Mesenchymal stem cell (in vitro differentiated cells and primary cell): ENCODE data around the gene CRTC3.
"Not testable (repeated sequence)": the region's sequence is repeated elsewhere in the genome, so short reads cannot be mapped to it uniquely, and the experiment has no call there.

Source experiments
- DNase-seq: peaks from one replicate; pipeline ENCODE4 v3.0.0-alpha.2; 2013
- H2AFZ ChIP-seq: one replicate; pipeline ENCODE4 v1.6.1; 2013; ENCODE audit warnings: low read depth, mild to moderate bottlenecking, control low read depth, inconsistent platforms, low read length, moderate library complexity
- H2AK5ac ChIP-seq: 2 replicates; pipeline ENCODE4 v1.6.1; 2013; ENCODE audit warnings: low read length, moderate library complexity, mild to moderate bottlenecking, inconsistent platforms; ENCODE audit not compliant: severe bottlenecking
- H2BK120ac ChIP-seq: one replicate; pipeline ENCODE4 v1.6.1; 2013; ENCODE audit warnings: low read depth, mild to moderate bottlenecking, inconsistent platforms, low read length, moderate library complexity
- H2BK12ac ChIP-seq, 2 experiments: one replicate each; pipeline ENCODE4 v1.6.1; 2013; ENCODE audit warnings: inconsistent platforms in 2 of 2, low read length in 2 of 2, mild to moderate bottlenecking in 2 of 2, moderate library complexity in 2 of 2, control low read depth in 1 of 2
- H2BK15ac ChIP-seq: one replicate; pipeline ENCODE4 v1.6.1; 2013; ENCODE audit warnings: mild to moderate bottlenecking, low read depth, inconsistent platforms; ENCODE audit not compliant: poor library complexity, severe bottlenecking
- H2BK5ac ChIP-seq: 2 replicates; pipeline ENCODE4 v1.6.1; 2013; ENCODE audit warnings: low read depth, mild to moderate bottlenecking, low read length, control low read depth, inconsistent platforms; ENCODE audit not compliant: poor library complexity, severe bottlenecking
- H3K14ac ChIP-seq, 2 experiments: one replicate each; pipeline ENCODE4 v1.6.1; 2013; ENCODE audit warnings: inconsistent platforms in 2 of 2, low read length in 2 of 2, control low read depth in 1 of 2, mild to moderate bottlenecking in 1 of 2, moderate library complexity in 1 of 2
- H3K18ac ChIP-seq, 2 experiments: one replicate each; pipeline ENCODE4 v1.6.1; 2013; ENCODE audit warnings: inconsistent platforms in 2 of 2, low read length in 2 of 2, control low read depth in 1 of 2, low read depth in 1 of 2, mild to moderate bottlenecking in 1 of 2
- H3K23ac ChIP-seq, 2 experiments: one replicate each; pipeline ENCODE4 v1.6.1; 2013; ENCODE audit warnings: inconsistent platforms in 2 of 2, low read length in 2 of 2, mild to moderate bottlenecking in 2 of 2, moderate library complexity in 2 of 2, control low read depth in 1 of 2
- H3K27ac ChIP-seq: 2 replicates; pipeline ENCODE4 v1.5.1; 2013; ENCODE audit warnings: mild to moderate bottlenecking, moderate library complexity, low read length, control low read depth, inconsistent platforms; ENCODE audit not compliant: poor library complexity, severe bottlenecking
- H3K27me3 ChIP-seq, 2 experiments: 2 replicates each; pipeline versions ENCODE4 v1.6.1 to v1.7.0; 2013; ENCODE audit warnings: low read length in 2 of 2, mild to moderate bottlenecking in 2 of 2, moderate library complexity in 2 of 2, control low read depth in 1 of 2, inconsistent platforms in 1 of 2; ENCODE audit not compliant: control insufficient read depth in 1 of 2, insufficient read depth in 1 of 2
- H3K36me3 ChIP-seq, 2 experiments: 2 replicates each; pipeline versions ENCODE4 v1.6.1 to v1.7.0; 2013; ENCODE audit warnings: low read length in 2 of 2, control low read depth in 1 of 2, inconsistent platforms in 1 of 2, low read depth in 1 of 2, mild to moderate bottlenecking in 1 of 2; ENCODE audit not compliant: insufficient read depth in 2 of 2, control insufficient read depth in 1 of 2
- H3K4ac ChIP-seq, 2 experiments: one replicate each; pipeline ENCODE4 v1.6.1; 2013; ENCODE audit warnings: inconsistent platforms in 2 of 2, low read length in 2 of 2, mild to moderate bottlenecking in 2 of 2, moderate library complexity in 2 of 2, control low read depth in 1 of 2, low read depth in 1 of 2
- H3K4me1 ChIP-seq: 2 replicates; pipeline ENCODE4 v1.6.1; 2013; ENCODE audit warnings: low read depth, low read length, control low read depth; ENCODE audit not compliant: control insufficient read depth, insufficient read depth
- H3K4me2 ChIP-seq: 2 replicates; pipeline ENCODE4 v1.6.1; 2013; ENCODE audit warnings: low read length, mild to moderate bottlenecking, inconsistent platforms; ENCODE audit not compliant: poor library complexity, severe bottlenecking
- H3K4me3 ChIP-seq, 2 experiments: 2 replicates each; pipeline versions ENCODE4 v1.5.1 to v1.7.0; 2013; ENCODE audit warnings: low read length in 2 of 2, mild to moderate bottlenecking in 2 of 2, control low read depth in 1 of 2, low read depth in 1 of 2; ENCODE audit not compliant: insufficient read depth in 1 of 2
- H3K79me1 ChIP-seq: replicated peaks from 2 replicates; pipeline ENCODE4 v1.6.1; 2013; ENCODE audit warnings: mild to moderate bottlenecking, control low read depth, low read length, inconsistent platforms; ENCODE audit not compliant: poor library complexity, severe bottlenecking
- H3K9ac ChIP-seq: 2 replicates; pipeline ENCODE4 v1.7.0; 2013; ENCODE audit warnings: mild to moderate bottlenecking, low read length, moderate library complexity
- H3K9me3 ChIP-seq: 2 replicates; pipeline ENCODE4 v1.7.0; 2013; ENCODE audit warnings: mild to moderate bottlenecking, low read length; ENCODE audit not compliant: control insufficient read depth
- H4K8ac ChIP-seq: one replicate; pipeline ENCODE4 v1.6.1; 2013; ENCODE audit warnings: inconsistent platforms, mild to moderate bottlenecking, low read length, moderate library complexity
- H4K91ac ChIP-seq: one replicate; pipeline ENCODE4 v1.6.1; 2013; ENCODE audit warnings: mild to moderate bottlenecking, low read length, inconsistent platforms
- WGBS: methylation state at CpG from one replicate; pipeline ENCODE4 v1.1.7; 2013; ENCODE audit warnings: mixed read lengths; 5-methylcytosine and 5-hydroxymethylcytosine counted together

Gene CRTC3

DNA sequence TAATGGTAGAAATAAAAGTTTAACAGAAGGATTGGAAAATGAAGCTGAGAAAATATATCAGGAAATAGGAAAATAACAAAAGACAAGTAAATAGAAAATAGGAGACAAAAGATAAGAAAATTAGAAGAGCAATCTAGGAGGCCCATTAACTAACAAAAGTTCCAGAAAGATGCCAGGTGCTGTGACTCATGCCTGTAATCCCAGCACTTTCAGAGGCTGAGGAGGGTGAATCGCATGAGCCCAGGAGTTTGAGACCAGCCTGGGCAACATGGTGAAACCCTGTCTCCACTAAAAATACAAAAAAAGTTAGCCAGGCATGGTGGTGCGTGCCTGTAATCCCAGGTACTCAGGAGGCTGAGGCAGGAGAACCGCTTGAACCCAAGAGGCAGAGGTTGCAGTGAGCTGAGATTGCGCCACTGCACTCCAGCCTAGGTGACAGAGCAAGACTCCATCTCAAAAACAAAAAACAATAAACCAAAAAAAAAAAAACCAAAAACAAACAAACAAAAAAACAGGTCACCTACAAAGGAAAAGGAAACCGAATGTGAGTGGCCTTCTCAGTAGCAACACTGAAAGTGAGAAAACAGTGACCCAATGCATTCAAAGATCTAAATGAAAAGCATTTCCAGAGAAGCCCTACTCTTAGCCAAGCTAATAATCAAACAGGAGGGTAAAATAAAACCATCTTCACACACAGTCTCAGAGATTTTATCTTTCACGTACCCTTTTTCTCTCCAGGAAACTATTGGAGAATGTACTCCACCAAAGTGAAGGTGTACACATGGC is 5.5 kb upstream of the CRTC3 start:
- H3K9me3 ChIP-seq, H2AFZ ChIP-seq, H3K4me3 ChIP-seq, H3K9ac ChIP-seq, H2BK15ac ChIP-seq, H2BK5ac ChIP-seq, H3K23ac ChIP-seq, H3K18ac ChIP-seq, H2BK120ac ChIP-seq, H3K27ac ChIP-seq, H3K4ac ChIP-seq, H2AK5ac ChIP-seq, H3K27me3 ChIP-seq, H3K4me1 ChIP-seq, H3K4me2 ChIP-seq, H3K36me3 ChIP-seq, H3K14ac ChIP-seq, H4K8ac ChIP-seq, H4K91ac ChIP-seq, H2BK12ac ChIP-seq, H3K79me1 ChIP-seq: not testable (repeated sequence)
- peak; percentile 18 for DNase-seq
- 96% methylated on average over 6 of the region's 6 CpGs for WGBS

GRCh38 chr15:90529011-90529370 is 732 bp upstream of the CRTC3 start:
- no peak overlapping the region for H3K14ac ChIP-seq
- H2AK5ac ChIP-seq: no peak overlapping the region
- H2BK15ac ChIP-seq: peak overlapping the region; percentile 48
- no peak overlapping the region for H4K91ac ChIP-seq
- H2BK5ac ChIP-seq: no peak overlapping the region
- no peaks in the 10 kb centered on the region for H3K36me3 ChIP-seq
- H4K8ac ChIP-seq: peak overlapping the region; percentile 74
- H3K4ac ChIP-seq: peak overlapping the region in 1 of 2 experiments; percentile 1
- no peak overlapping the region for H2BK12ac ChIP-seq
- H3K27ac ChIP-seq: no peak overlapping the region
- no peaks in the 10 kb centered on the region for H3K9me3 ChIP-seq
- peak overlapping the region; percentile 89 for H2AFZ ChIP-seq
- H3K27me3 ChIP-seq: no peaks in the 10 kb centered on the region
- H3K4me3 ChIP-seq: peak overlapping the region; percentile 97
- H3K23ac ChIP-seq: no peak overlapping the region
- H3K9ac ChIP-seq: peak overlapping the region; percentile 90
- no peak for DNase-seq
- H3K4me1 ChIP-seq: peaks cover 10% of the 10 kb centered on the region
- 62% methylated on average over 8 of the region's 15 CpGs for WGBS
- peak overlapping the region; percentile 49 for H3K4me2 ChIP-seq
- no peak overlapping the region for H2BK120ac ChIP-seq
- peaks cover 16% of the 10 kb centered on the region for H3K79me1 ChIP-seq
- peak overlapping the region in 1 of 2 experiments; percentile 16 for H3K18ac ChIP-seq

GRCh38 chr15:90530250-90531051 is 728 bp downstream of the CRTC3 start:
- Histone ChIP-seq H3K9me3 (no peaks in the 10 kb centered on the region), H2AFZ (peak overlapping the region; percentile 96), H3K4ac (peak overlapping the region; percentile 75 to 97), H2BK12ac (peak overlapping the region in 1 of 2 experiments; percentile 61), H3K27me3 (no peaks in the 10 kb centered on the region), H3K36me3 (no peaks in the 10 kb centered on the region), H3K18ac (peak overlapping the region; percentile 58 to 92), H3K23ac (peak overlapping the region in 1 of 2 experiments; percentile 87), H3K9ac (peak overlapping the region; percentile 90), H3K79me1 (peaks cover 23% of the 10 kb centered on the region), H2BK120ac (peak overlapping the region; percentile 85), H3K4me2 (peak overlapping the region; percentile 97), H2BK15ac (peak overlapping the region; percentile 99), H4K8ac (peak overlapping the region; percentile 98), H3K14ac (peak overlapping the region; percentile 92 to 96), H3K27ac (no peak overlapping the region), H2BK5ac (no peak overlapping the region), H2AK5ac (no peak overlapping the region), H4K91ac (peak overlapping the region; percentile 92), H3K4me1 (peaks cover 10% of the 10 kb centered on the region), H3K4me3 (peak overlapping the region; percentile 97)
- DNase-seq: peak; percentile 53
- WGBS: 2% methylated on average over 55 of the region's 76 CpGs

GRCh38 chr15:90531147-90531546 is 1.4 kb downstream of the CRTC3 start:
- Histone ChIP-seq H3K4me1 (peaks cover 11% of the 10 kb centered on the region), H2BK12ac (no peak overlapping the region), H3K36me3 (no peaks in the 10 kb centered on the region), H3K4me2 (peak overlapping the region; percentile 97), H2BK15ac (no peak overlapping the region), H3K23ac (no peak overlapping the region), H4K8ac (no peak overlapping the region), H4K91ac (no peak overlapping the region), H3K18ac (no peak overlapping the region), H3K9ac (peak overlapping the region; percentile 90), H2BK120ac (no peak overlapping the region), H3K27ac (no peak overlapping the region), H3K14ac (no peak overlapping the region), H3K9me3 (no peaks in the 10 kb centered on the region), H3K4ac (no peak overlapping the region), H2BK5ac (no peak overlapping the region), H2AFZ (no peak overlapping the region), H3K27me3 (no peaks in the 10 kb centered on the region), H3K79me1 (peaks cover 25% of the 10 kb centered on the region), H3K4me3 (peak overlapping the region in 1 of 2 experiments; percentile 97), H2AK5ac (no peak overlapping the region)
- 60% methylated on average over 1 of the region's 4 CpGs for WGBS
- DNase-seq: no peak
